HCT116 (cell line): ENCODE data around the gene PRKAG2.

Source experiments
- CTCF ChIP-seq, 3 experiments: fragments of 200-600 bp in 1 of 3; sonication (generic) in 1 of 3; IDR thresholded peaks in 2 of 3; conservative IDR thresholded peaks in 1 of 3; 2 replicates each; pipeline ENCODE4 v1.5.1; 2012 to 2017; ENCODE audit warnings: low read depth in 2 of 3, low read length in 2 of 3, antibody characterized with exemption in 1 of 3, borderline replicate concordance in 1 of 3, control low read depth in 1 of 3, mild to moderate bottlenecking in 1 of 3, mixed read lengths in 1 of 3, mixed run types in 1 of 3, moderate library complexity in 1 of 3; ENCODE audit not compliant: insufficient read depth in 1 of 3
- EGR1 ChIP-seq: IDR thresholded peaks from 2 replicates; pipeline ENCODE4 v1.6.1; 2012; ENCODE audit warnings: low read depth
- EZH2 ChIP-seq: fragments of 200-600 bp; sonication (generic); IDR thresholded peaks from 2 replicates; pipeline ENCODE4 v1.6.1; 2017; ENCODE audit warnings: antibody characterized with exemption, mixed run types
- EZH2phosphoT487 ChIP-seq: fragments of 200-600 bp; IDR thresholded peaks from 2 replicates; pipeline ENCODE4 v1.6.1; 2018; ENCODE audit warnings: antibody characterized with exemption, borderline replicate concordance
- FOSL1 ChIP-seq: IDR thresholded peaks from 2 replicates; pipeline ENCODE4 v1.6.1; 2012; ENCODE audit warnings: low read depth
- POLR2A ChIP-seq: IDR thresholded peaks from 2 replicates; pipeline ENCODE4 v1.7.0; 2011; ENCODE audit warnings: borderline replicate concordance; ENCODE audit not compliant: insufficient read depth, insufficient read length; ENCODE audit errors: extremely low read depth
- YY1 ChIP-seq: IDR thresholded peaks from 2 replicates; pipeline ENCODE4 v1.6.1; 2011; ENCODE audit warnings: low read length, low read depth, moderate library complexity, mild to moderate bottlenecking; ENCODE audit not compliant: insufficient replicate concordance; ENCODE audit errors: extremely low read depth

- TF ChIP-seq FOSL1 = no peak
- no peak for TF ChIP-seq POLR2A
- no peak for TF ChIP-seq EZH2
- TF ChIP-seq EGR1 = peak; percentile 59; the same call in 1 of the 2 replicates
- no peak for TF ChIP-seq EZH2phosphoT487
- TF ChIP-seq CTCF (IDR thresholded peaks at IDR 0.05 in 2 of 3, conservative IDR thresholded peaks at IDR 0.05 in 1 of 3; ENCODE audit: borderline replicate concordance in 1 of 3, insufficient read depth in 1 of 3, low read depth in 2 of 3, low read length in 2 of 3) = no peak
- TF ChIP-seq YY1 = no peak
Measured at GRCh38 chr7:151795168-151795811, 81.6 kb downstream of the PRKAG2 start.
